Endothelial cell of umbilical vein (primary cell): ENCODE results near the gene CASP9. TPM values are rescaled to one million over a fixed set of nuclear protein-coding genes. Genes with fewer than 3 reads are reported as not detected.

ENCODE experiments used
- BruUV-seq: library from RNA; stranded (reverse); fragments of 400-500 nt; replicated peaks from 2 replicates; lab custom pipeline; 2021; lab: Mats Ljungman, UMichigan
- CTCF ChIA-PET: fragments of 300-600, 350-600 bp; sonication (Branson Sonifier 250); formaldehyde crosslinking; loops from one replicate; lab custom pipeline; 2021; ENCODE audit warnings: antibody characterized with exemption, inconsistent platforms; lab: Charles Lee
- POLR2A ChIA-PET: fragments of 300-600, 350-600 bp; sonication (Branson Sonifier 250); formaldehyde crosslinking; loops from one replicate; lab custom pipeline; 2021; ENCODE audit warnings: antibody characterized with exemption, inconsistent platforms; lab: Charles Lee
- DNase-seq: peaks from one replicate; pipeline ENCODE4 v3.0.0-alpha.2; 2011; ENCODE audit warnings: low read depth, low spot score
- FAIRE-seq: peaks from 2 replicates; lab custom pipeline; 2011; peaks lifted over from hg19 to GRCh38; lab: Jason Lieb, UNC
- H2AFZ ChIP-seq: 2 replicates; pipeline ENCODE4 v1.6.0; 2012; ENCODE audit warnings: low read depth, low read length, control low read depth, inconsistent platforms
- H3K27ac ChIP-seq: 2 replicates; pipeline ENCODE4 v1.5.1; 2011; ENCODE audit warnings: low read depth, mild to moderate bottlenecking, control low read depth, low read length, moderate library complexity; ENCODE audit not compliant: insufficient read depth
- H3K27me3 ChIP-seq, 2 experiments: 2 replicates each; pipeline versions ENCODE4 v1.6.0 to v1.6.1; 2011; ENCODE audit warnings: low read length in 2 of 2, mixed read lengths in 1 of 2; ENCODE audit not compliant: control insufficient read depth in 2 of 2, insufficient read depth in 2 of 2
- H3K36me3 ChIP-seq, 2 experiments: 2 replicates in 1 of 2; 3 replicates in 1 of 2; pipeline ENCODE4 v1.5.1; 2011; ENCODE audit warnings: low read length in 2 of 2, mild to moderate bottlenecking in 1 of 2, moderate library complexity in 1 of 2; ENCODE audit not compliant: control insufficient read depth in 2 of 2, insufficient read depth in 2 of 2; ENCODE audit errors: extremely low read depth in 1 of 2
- H3K4me1 ChIP-seq: 3 replicates; pipeline ENCODE4 v1.5.1; 2011; ENCODE audit warnings: mild to moderate bottlenecking, low read length; ENCODE audit not compliant: control insufficient read depth, insufficient read depth; ENCODE audit errors: extremely low read depth
- H3K4me2 ChIP-seq: 2 replicates; pipeline ENCODE4 v1.6.1; 2011; ENCODE audit warnings: low read length, control low read depth, mixed read lengths; ENCODE audit not compliant: insufficient read depth
- H3K4me3 ChIP-seq, 3 experiments: fragments of 200-600 bp in 1 of 3; sonication (generic), shearing (Covaris generic) in 1 of 3; replicated peaks in 1 of 3; 2 replicates each; pipeline ENCODE4 v1.5.1; 2011 to 2016; ENCODE audit warnings: control low read depth in 3 of 3, low read length in 3 of 3, mild to moderate bottlenecking in 2 of 3, inconsistent platforms in 1 of 3, low read depth in 1 of 3, moderate library complexity in 1 of 3; ENCODE audit not compliant: insufficient read depth in 1 of 3
- H3K79me2 ChIP-seq: 2 replicates; pipeline ENCODE4 v1.6.0; 2012; ENCODE audit warnings: low read length, inconsistent platforms; ENCODE audit not compliant: control insufficient read depth, insufficient read depth
- H3K9ac ChIP-seq: replicated peaks from 2 replicates; pipeline ENCODE3; 2011; ENCODE audit warnings: low read length, control low read depth; ENCODE audit not compliant: insufficient read depth; ENCODE audit errors: extremely low read depth
- H3K9me1 ChIP-seq: replicated peaks from 3 replicates; pipeline ENCODE4 v1.6.0; 2011; ENCODE audit warnings: mild to moderate bottlenecking, low read length; ENCODE audit not compliant: control insufficient read depth, insufficient read depth; ENCODE audit errors: extremely low read depth
- H3K9me3 ChIP-seq: replicated peaks from 2 replicates; pipeline ENCODE4 v1.5.1; 2012; ENCODE audit warnings: low read length, inconsistent platforms; ENCODE audit not compliant: control insufficient read depth, insufficient read depth
- H4K20me1 ChIP-seq: replicated peaks from 2 replicates; pipeline ENCODE3; 2011; ENCODE audit warnings: mild to moderate bottlenecking, low read length; ENCODE audit not compliant: control insufficient read depth, insufficient read depth; ENCODE audit errors: extremely low read depth
- EZH2 ChIP-seq: IDR thresholded peaks from 2 replicates; pipeline ENCODE4 v1.6.1; 2012; ENCODE audit warnings: borderline replicate concordance, low read depth, mild to moderate bottlenecking, moderate library complexity, low read length, inconsistent platforms; ENCODE audit not compliant: severe bottlenecking
- FOS ChIP-seq: IDR thresholded peaks from 2 replicates; pipeline ENCODE4 v1.6.1; 2011; ENCODE audit warnings: mild to moderate bottlenecking, low read length, moderate library complexity, borderline replicate concordance; ENCODE audit not compliant: insufficient read depth
- GATA2 ChIP-seq: IDR thresholded peaks from 2 replicates; pipeline ENCODE4 v1.7.0; 2011; ENCODE audit warnings: low read depth, mild to moderate bottlenecking, moderate library complexity, mixed read lengths, low read length; ENCODE audit not compliant: insufficient read length, insufficient read depth
- JUN ChIP-seq: IDR thresholded peaks from 2 replicates; pipeline ENCODE4 v1.6.1; 2011; ENCODE audit warnings: borderline replicate concordance, low read depth; ENCODE audit not compliant: insufficient read length, insufficient read depth
- MYC ChIP-seq: IDR thresholded peaks from one replicate; pipeline ENCODE4 v1.6.1; 2011; ENCODE audit warnings: mild to moderate bottlenecking, low read depth, low read length
- POLR2A ChIP-seq: IDR thresholded peaks from 2 replicates; pipeline ENCODE4 v1.6.1; 2012; ENCODE audit warnings: low read depth, mild to moderate bottlenecking, control low read depth, low read length
- POLR2AphosphoS5 ChIP-seq: IDR thresholded peaks from 2 replicates; pipeline ENCODE4 v1.6.1; 2012; ENCODE audit warnings: low read depth, mild to moderate bottlenecking, control low read depth, low read length, moderate library complexity; ENCODE audit not compliant: insufficient read depth
- dilution Hi-C: fragments of 300-500 bp; cut with MboI; formaldehyde crosslinking; loops from one replicate; pipeline ENCODE4 v1.15.0; 2019; ENCODE audit warnings: low sequenced_read_pairs; ENCODE audit not compliant: extremely low pct_ligation_motif_present
- intact Hi-C: fragments of 100-400 bp; cut with micrococcal nuclease; formaldehyde crosslinking; loops from one replicate; pipeline ENCODE4 v1.10.0; 2022
- polyA plus RNA-seq, 4 experiments: library from polyadenylated mRNA; depleted of rRNA in 3 of 4; stranded (reverse) in 3 of 4; unstranded in 1 of 4; fragments of >200 nt; gene quantifications; 2 replicates each; pipeline versions ENCODE4 v1.2.1 to v1.2.3, GENCODE V29; 2011 to 2012; ENCODE audit warnings: missing spikeins in 1 of 4
- total RNA-seq: library from RNA; stranded (reverse); gene quantifications from 2 replicates; pipeline ENCODE4 v1.2.3, GENCODE V29; 2021
- TF ChIP-seq, protein P1 (sequence below): IDR thresholded peaks from 2 replicates; pipeline ENCODE4 v1.6.1; 2011; ENCODE audit not compliant: insufficient read depth, insufficient read length
- TF ChIP-seq, protein P2 (sequence below), 2 donors: IDR thresholded peaks; 1 replicate in 1 of 2; 2 replicates in 1 of 2; pipeline ENCODE4 v1.5.1; 2011; ENCODE audit warnings: low read length in 2 of 2, mild to moderate bottlenecking in 2 of 2, moderate library complexity in 2 of 2, control low read depth in 1 of 2, inconsistent platforms in 1 of 2, low read depth in 1 of 2; ENCODE audit not compliant: insufficient read depth in 1 of 2; ENCODE audit errors: extremely low read depth in 1 of 2

The CASP9 gene
- total and polyA plus RNA-seq, 2 donors (not counting 3 experiments of a cell fraction or from before 2014, with no cell fraction given), result 10.5 to 14.1 TPM

DNA sequence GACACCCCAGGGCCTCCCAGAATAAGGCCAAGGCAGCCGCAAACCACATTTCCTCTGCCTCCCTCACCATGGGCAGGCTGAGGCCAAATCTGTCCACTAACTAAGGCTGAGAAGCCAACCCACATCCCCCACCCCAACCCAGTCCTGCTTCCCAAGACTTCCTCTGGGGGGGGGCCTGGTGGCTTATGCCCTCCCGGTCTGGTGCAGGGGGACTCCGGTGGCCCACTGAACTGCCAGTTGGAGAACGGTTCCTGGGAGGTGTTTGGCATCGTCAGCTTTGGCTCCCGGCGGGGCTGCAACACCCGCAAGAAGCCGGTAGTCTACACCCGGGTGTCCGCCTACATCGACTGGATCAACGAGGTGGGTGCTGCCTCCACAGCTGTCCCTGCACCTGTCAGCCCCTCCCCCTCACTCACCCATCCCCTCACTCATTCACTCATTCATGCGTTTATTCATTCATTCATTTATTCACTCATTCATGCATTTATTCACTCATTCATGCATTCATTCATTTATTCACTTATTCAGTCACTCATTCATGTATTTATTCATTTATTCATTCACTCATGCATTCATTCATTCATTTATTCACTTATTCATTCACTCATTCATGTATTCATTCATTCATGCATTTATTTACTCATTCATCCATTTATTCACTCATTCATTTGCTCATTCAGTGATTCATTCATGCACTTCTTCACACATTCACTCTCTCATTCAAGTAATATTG lies 78.5 kb downstream of the CASP9 start:
- Histone ChIP-seq H3K9me1 (no peaks in the 10 kb centered on the region), H3K4me2 (no peak overlapping the region), H3K27me3 (peaks cover 0 to 2% of the 10 kb centered on the region in 2 experiments), H3K9me3 (no peaks in the 10 kb centered on the region), H3K36me3 (no peaks in the 10 kb centered on the region), H3K27ac (no peak overlapping the region), H3K4me1 (no peaks in the 10 kb centered on the region), H2AFZ (no peak overlapping the region), H3K79me2 (no peaks in the 10 kb centered on the region), H4K20me1 (no peaks in the 10 kb centered on the region), H3K9ac (no peak overlapping the region), H3K4me3 (no peak overlapping the region)
- TF ChIP-seq FOS (no peak), EZH2 (no peak), JUN (no peak), GATA2 (no peak), POLR2AphosphoS5 (no peak), MYC (no peak), POLR2A (no peak)
- TF ChIP-seq, protein P1, sequence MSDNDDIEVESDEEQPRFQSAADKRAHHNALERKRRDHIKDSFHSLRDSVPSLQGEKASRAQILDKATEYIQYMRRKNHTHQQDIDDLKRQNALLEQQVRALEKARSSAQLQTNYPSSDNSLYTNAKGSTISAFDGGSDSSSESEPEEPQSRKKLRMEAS, result no peak
- TF ChIP-seq, protein P2, sequence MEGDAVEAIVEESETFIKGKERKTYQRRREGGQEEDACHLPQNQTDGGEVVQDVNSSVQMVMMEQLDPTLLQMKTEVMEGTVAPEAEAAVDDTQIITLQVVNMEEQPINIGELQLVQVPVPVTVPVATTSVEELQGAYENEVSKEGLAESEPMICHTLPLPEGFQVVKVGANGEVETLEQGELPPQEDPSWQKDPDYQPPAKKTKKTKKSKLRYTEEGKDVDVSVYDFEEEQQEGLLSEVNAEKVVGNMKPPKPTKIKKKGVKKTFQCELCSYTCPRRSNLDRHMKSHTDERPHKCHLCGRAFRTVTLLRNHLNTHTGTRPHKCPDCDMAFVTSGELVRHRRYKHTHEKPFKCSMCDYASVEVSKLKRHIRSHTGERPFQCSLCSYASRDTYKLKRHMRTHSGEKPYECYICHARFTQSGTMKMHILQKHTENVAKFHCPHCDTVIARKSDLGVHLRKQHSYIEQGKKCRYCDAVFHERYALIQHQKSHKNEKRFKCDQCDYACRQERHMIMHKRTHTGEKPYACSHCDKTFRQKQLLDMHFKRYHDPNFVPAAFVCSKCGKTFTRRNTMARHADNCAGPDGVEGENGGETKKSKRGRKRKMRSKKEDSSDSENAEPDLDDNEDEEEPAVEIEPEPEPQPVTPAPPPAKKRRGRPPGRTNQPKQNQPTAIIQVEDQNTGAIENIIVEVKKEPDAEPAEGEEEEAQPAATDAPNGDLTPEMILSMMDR (IDR thresholded peaks at IDR 0.05; ENCODE audit: extremely low read depth in 1 of 2, insufficient read depth in 1 of 2, low read depth in 1 of 2, low read length in 2 of 2), result no peak
- DNase-seq, result no peak
- intact Hi-C loops, result no loop called here
- BruUV-seq, result no TSS peak
- no peak for FAIRE-seq
- dilution Hi-C loops, result no loop called here
- POLR2A ChIA-PET, result interaction anchor here (0.5 kb wide), 1 partner anchor 23 kb away, joined by 4 read pairs; no protein-coding TSS in a partner anchor
- CTCF ChIA-PET, result no interaction called here
